ENCODE measurements around the gene PKP2.

GRCh38 chr12:32743264-32743663 lies 153.3 kb downstream of the PKP2 start:
- TF ChIP-seq, protein P1, sequence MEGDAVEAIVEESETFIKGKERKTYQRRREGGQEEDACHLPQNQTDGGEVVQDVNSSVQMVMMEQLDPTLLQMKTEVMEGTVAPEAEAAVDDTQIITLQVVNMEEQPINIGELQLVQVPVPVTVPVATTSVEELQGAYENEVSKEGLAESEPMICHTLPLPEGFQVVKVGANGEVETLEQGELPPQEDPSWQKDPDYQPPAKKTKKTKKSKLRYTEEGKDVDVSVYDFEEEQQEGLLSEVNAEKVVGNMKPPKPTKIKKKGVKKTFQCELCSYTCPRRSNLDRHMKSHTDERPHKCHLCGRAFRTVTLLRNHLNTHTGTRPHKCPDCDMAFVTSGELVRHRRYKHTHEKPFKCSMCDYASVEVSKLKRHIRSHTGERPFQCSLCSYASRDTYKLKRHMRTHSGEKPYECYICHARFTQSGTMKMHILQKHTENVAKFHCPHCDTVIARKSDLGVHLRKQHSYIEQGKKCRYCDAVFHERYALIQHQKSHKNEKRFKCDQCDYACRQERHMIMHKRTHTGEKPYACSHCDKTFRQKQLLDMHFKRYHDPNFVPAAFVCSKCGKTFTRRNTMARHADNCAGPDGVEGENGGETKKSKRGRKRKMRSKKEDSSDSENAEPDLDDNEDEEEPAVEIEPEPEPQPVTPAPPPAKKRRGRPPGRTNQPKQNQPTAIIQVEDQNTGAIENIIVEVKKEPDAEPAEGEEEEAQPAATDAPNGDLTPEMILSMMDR (IDR thresholded peaks at IDR 0.05; ENCODE audit: extremely low read depth in 1 of 2, insufficient read depth in 1 of 2, low read depth in 1 of 2, low read length in 2 of 2) = no peak
- no peak for TF ChIP-seq FOS (IDR thresholded peaks at IDR 0.05; ENCODE audit: borderline replicate concordance, insufficient read depth, low read length)
- no peak for TF ChIP-seq GATA2 (IDR thresholded peaks at IDR 0.05; ENCODE audit: insufficient read depth, insufficient read length, low read depth, low read length)
- TF ChIP-seq EZH2 (IDR thresholded peaks at IDR 0.05; ENCODE audit: borderline replicate concordance, low read depth, low read length, severe bottlenecking) = no peak
- TF ChIP-seq JUN (IDR thresholded peaks at IDR 0.05; ENCODE audit: borderline replicate concordance, insufficient read depth, insufficient read length, low read depth) = no peak
- TF ChIP-seq MYC (IDR thresholded peaks at IDR 0.05; ENCODE audit: low read depth, low read length) = no peak
- TF ChIP-seq POLR2AphosphoS5 (IDR thresholded peaks at IDR 0.05; ENCODE audit: insufficient read depth, low read depth, low read length) = no peak
- TF ChIP-seq, protein P2, sequence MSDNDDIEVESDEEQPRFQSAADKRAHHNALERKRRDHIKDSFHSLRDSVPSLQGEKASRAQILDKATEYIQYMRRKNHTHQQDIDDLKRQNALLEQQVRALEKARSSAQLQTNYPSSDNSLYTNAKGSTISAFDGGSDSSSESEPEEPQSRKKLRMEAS (IDR thresholded peaks at IDR 0.05; ENCODE audit: insufficient read depth, insufficient read length) = no peak
- no peak for TF ChIP-seq POLR2A (IDR thresholded peaks at IDR 0.05; ENCODE audit: low read depth, low read length)
